GM12878 (cell line): ENCODE results near the gene MDM4.

Source experiments
- JUNB ChIP-seq: IDR thresholded peaks from 2 replicates; pipeline ENCODE4 v1.6.1; 2016; ENCODE audit warnings: antibody characterized with exemption, mild to moderate bottlenecking
- RCOR1 ChIP-seq: conservative IDR thresholded peaks from 2 replicates; pipeline ENCODE4 v1.6.1; 2012; ENCODE audit warnings: low read depth, low read length, improper control_type of control experiment
- SMAD5 ChIP-seq: IDR thresholded peaks from 2 replicates; pipeline ENCODE4 v1.6.1; 2016; ENCODE audit warnings: antibody characterized with exemption, low read depth
- SMC3 ChIP-seq: IDR thresholded peaks from 2 replicates; pipeline ENCODE4 v1.6.1; 2011; ENCODE audit warnings: low read length, improper control_type of control experiment, borderline replicate concordance

DNA sequence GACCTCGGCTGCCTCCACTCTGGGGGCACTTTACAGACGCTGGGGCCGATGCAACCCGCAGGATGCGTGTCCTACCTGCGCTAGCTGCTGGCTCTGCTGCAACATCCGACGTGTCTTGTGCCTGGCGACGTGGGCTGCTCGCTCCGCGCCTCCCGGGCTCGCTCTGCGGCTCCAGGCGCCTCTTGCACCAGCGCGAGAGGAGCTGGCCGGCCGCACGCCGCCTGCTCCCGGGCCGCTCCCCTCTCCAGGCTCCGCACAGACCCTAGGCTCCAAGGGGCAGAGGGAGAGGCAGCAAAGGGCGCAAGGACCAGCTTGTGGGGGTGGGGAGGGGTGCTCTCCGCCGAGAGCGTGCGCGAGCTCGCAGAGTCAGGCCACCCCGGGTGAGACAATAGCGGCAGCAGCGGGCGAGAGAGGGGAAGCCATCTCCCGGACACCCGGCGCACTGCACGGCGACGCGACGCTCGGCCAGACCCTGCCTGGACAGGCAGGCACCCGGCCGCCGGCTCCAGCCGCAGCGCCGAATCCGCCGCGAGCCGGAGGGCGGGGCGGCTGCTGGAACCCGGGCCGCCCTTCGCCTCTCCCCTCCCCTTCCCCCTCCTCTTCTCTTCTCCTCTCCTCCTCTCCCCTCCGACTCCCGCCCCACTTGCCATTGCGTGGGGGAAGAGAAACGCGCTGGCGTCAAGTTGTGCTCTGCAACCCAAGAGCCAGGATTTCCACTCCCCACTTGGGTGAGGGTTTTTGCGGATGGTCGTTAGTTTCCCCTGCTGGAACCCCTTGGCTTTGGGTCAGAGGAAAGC is 21.7 kb upstream of the MDM4 start, which contains the start of gene PIK3C2B:
- TF ChIP-seq RCOR1, result no peak
- peak; percentile 62 for TF ChIP-seq SMC3
- no peak for TF ChIP-seq JUNB
- 0 out of 2 replicates have a peak, but pooled peaks have one; percentile 16 for TF ChIP-seq SMAD5
